Thyroid gland (tissue), 4 donors: ENCODE measurements around the gene JDP2.

Experiments
- POLR2A ChIP-seq, 2 donors: fragments of 450-650 bp; IDR thresholded peaks; one replicate each; pipeline ENCODE4 v1.6.1; 2017; ENCODE audit warnings: antibody characterized with exemption in 2 of 2, mild to moderate bottlenecking in 2 of 2, moderate library complexity in 1 of 2
- TF ChIP-seq, protein P1 (sequence below), 6 experiments: fragments of 200-600 bp in 3 of 6; fragments of 450-650 bp in 3 of 6; sonication (generic) in 3 of 6; IDR thresholded peaks; one replicate each; pipeline ENCODE4 v1.5.1; 2016 to 2019; ENCODE audit warnings: antibody characterized with exemption in 6 of 6, mild to moderate bottlenecking in 2 of 6, inconsistent platforms in 1 of 6, moderate library complexity in 1 of 6

DNA sequence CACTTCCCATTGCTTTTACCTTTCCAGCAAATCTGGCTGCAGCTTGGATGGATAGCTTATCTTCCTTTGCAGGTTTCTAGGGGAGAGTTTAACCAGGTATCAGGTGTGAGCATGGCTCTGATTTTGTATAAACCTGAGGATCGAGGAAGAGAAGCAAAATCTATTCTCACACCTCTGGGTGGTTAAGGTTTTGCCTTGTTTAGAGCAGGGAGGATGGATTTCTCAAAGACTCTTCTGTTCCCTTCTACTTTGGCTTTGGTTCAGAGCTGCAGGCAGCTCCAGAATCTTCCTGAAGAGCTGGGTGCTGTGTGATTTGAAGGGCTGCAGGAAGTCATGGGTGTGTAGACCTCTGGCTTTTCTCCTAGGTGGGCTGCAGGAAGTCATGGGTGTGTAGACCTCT lies 1.7 kb downstream of the JDP2 start:
- TF ChIP-seq, protein P1, sequence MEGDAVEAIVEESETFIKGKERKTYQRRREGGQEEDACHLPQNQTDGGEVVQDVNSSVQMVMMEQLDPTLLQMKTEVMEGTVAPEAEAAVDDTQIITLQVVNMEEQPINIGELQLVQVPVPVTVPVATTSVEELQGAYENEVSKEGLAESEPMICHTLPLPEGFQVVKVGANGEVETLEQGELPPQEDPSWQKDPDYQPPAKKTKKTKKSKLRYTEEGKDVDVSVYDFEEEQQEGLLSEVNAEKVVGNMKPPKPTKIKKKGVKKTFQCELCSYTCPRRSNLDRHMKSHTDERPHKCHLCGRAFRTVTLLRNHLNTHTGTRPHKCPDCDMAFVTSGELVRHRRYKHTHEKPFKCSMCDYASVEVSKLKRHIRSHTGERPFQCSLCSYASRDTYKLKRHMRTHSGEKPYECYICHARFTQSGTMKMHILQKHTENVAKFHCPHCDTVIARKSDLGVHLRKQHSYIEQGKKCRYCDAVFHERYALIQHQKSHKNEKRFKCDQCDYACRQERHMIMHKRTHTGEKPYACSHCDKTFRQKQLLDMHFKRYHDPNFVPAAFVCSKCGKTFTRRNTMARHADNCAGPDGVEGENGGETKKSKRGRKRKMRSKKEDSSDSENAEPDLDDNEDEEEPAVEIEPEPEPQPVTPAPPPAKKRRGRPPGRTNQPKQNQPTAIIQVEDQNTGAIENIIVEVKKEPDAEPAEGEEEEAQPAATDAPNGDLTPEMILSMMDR (IDR thresholded peaks at IDR 0.05), result no peak
- no peak for TF ChIP-seq POLR2A (IDR thresholded peaks at IDR 0.05)
